ENCODE results near the gene PDSS2.

The PDSS2 gene

GRCh38 chr6:107216197-107216933 lies 243.0 kb downstream of the PDSS2 start:
- TF ChIP-seq CTCF (IDR thresholded peaks at IDR 0.05; ENCODE audit: insufficient read depth, low read depth, low read length, missing control alignments): no peak

DNA sequence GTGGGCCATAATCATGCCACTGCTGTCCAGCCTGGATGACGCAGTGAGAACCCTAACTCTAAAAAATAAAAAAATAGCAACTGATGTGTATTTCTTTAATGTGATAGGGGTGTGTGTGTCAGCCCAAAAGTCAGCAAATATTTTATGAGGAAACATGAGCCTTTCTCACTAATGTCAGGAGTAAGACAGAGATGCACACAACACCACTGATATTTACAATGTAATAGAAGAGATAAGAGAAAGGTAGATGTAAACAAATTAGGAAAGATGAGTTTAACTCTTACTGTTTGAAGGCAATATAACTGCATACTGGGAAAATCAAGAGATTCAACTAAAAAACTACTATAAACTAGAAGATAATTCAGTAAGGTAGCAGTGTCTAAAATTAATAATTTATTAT lies 244.0 kb downstream of the PDSS2 start:
- no peak overlapping the region for H3K4me3 ChIP-seq (ENCODE audit: low read length)
- no peak for DNase-seq (ENCODE audit: low read depth)
- no peak for TF ChIP-seq CTCF (IDR thresholded peaks at IDR 0.05; ENCODE audit: insufficient read depth, low read depth, low read length, missing control alignments)

More at GRCh38 chr6:107216197-107216933, 243.0 kb downstream of the PDSS2 start:
- H3K4me3 ChIP-seq (ENCODE audit: low read length): no peak overlapping the region
- no peak for DNase-seq (ENCODE audit: low read depth)

- H3K4me3 ChIP-seq (ENCODE audit: low read length): no peak overlapping the region
- DNase-seq (ENCODE audit: low read depth): no peak
- no peak for TF ChIP-seq CTCF (IDR thresholded peaks at IDR 0.05; ENCODE audit: insufficient read depth, low read depth, low read length, missing control alignments)
Measured at GRCh38 chr6:107214655-107215054, 244.7 kb downstream of the PDSS2 start.

GRCh38 chr6:107209406-107210305 lies 249.7 kb downstream of the PDSS2 start:
- no peak overlapping the region for H3K4me3 ChIP-seq (ENCODE audit: low read length)
- TF ChIP-seq CTCF (IDR thresholded peaks at IDR 0.05; ENCODE audit: insufficient read depth, low read depth, low read length, missing control alignments): no peak
- no peak for DNase-seq (ENCODE audit: low read depth)

GRCh38 chr6:107207251-107207873 lies 252.0 kb downstream of the PDSS2 start:
- no peak for DNase-seq (ENCODE audit: low read depth)
- TF ChIP-seq CTCF (IDR thresholded peaks at IDR 0.05; ENCODE audit: insufficient read depth, low read depth, low read length, missing control alignments): no peak
- H3K4me3 ChIP-seq (ENCODE audit: low read length): no peak overlapping the region

- no peak for TF ChIP-seq CTCF (IDR thresholded peaks at IDR 0.05; ENCODE audit: insufficient read depth, low read depth, low read length, missing control alignments)
- DNase-seq (ENCODE audit: low read depth): no peak
- H3K4me3 ChIP-seq (ENCODE audit: low read length): no peak overlapping the region
Measured at GRCh38 chr6:107205058-107205998, 254.0 kb downstream of the PDSS2 start.

All from epithelial cell of esophagus (primary cell).